ENCODE measurements around the gene CELF4.

The CELF4 gene

DNA sequence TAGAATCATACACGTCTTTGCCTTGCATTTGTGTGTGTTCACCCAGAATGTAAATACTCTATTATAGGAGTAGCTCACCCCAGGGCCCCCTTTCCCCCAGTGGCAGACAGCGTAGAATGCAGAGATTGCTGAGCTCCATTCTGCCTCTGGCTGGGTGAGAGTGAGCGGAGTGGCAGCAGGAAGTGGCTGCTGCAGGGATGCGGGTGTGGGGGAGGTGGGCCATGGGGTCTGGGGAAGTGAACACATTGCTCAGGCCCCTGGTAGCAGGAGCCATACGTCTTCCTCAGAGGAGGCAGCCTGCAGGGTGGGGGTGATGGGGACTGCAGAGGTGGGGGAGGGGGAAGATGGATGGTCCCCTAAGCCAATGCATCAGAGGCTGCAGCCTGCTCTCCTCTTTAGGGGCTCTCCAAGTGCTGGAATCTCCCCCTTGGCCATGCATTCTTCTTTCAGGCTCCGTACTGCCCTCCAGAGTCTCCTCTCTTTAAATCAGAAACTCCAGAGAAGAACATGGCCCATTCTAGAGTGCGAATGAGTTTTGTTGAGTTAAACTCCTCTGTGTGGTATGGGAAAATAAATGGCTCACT, 72.2 kb downstream of the CELF4 start:
- DNase-seq (ENCODE audit: low spot score) = no peak

DNA sequence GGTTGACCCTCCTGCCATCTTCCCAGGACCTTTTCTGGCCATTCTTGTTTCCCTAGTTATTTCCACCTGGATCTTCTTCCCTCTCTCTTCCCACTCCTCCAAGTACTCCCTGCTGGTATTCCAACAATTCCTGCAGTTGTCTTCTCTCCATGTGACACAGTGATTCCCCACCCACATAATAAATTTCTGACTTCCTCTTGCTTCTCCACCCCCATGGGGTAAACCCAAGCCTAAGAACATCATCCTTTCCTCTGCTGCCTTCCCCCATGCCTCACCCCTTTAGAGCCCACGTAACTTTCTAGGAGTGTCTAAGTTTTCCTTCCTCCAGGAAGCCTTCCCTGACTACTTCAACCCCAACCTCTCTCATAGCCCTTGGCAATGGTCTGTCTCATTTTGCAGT, 72.6 kb downstream of the CELF4 start:
- DNase-seq (ENCODE audit: low spot score) = no peak

DNA sequence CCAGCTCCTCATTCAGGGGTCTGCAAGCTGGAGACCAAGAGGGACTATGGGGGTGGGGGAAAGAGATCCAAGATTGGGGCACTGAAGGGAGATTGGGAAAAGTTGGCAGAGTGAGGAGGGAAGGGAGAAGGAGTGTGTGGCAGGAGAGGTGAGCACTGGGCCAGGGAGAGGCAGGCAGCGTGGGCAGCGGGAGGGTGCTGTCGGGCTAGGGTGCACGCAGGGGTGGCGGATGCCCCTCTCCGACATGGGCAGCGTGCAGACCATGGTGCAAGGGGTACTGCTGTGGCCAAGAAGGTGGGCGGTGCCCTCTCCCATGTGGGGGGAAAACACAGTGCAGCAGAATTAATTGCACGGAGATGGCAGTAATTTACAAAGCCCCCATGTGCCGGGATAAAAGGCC, 74.1 kb downstream of the CELF4 start:
- DNase-seq (ENCODE audit: low spot score) = no peak

DNA sequence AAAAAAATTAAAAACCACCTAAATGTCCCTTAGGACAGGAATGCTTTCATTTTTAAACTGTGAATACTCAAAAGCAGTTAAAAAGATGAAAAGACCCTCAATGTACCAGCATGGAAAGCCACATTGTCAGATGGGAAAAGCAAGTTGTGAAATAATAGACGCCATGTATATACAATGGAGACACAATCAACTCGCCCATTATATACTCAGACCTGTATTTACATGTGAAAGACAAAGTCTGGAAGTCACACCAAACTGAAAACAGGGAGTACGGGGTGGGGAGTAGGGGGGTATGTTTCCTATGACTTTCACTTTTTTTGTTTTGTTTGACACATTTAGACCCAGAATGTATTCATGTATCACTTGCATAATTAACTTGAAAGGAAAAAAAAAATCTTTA, 75.6 kb downstream of the CELF4 start:
- DNase-seq (ENCODE audit: low spot score) = no peak

DNA sequence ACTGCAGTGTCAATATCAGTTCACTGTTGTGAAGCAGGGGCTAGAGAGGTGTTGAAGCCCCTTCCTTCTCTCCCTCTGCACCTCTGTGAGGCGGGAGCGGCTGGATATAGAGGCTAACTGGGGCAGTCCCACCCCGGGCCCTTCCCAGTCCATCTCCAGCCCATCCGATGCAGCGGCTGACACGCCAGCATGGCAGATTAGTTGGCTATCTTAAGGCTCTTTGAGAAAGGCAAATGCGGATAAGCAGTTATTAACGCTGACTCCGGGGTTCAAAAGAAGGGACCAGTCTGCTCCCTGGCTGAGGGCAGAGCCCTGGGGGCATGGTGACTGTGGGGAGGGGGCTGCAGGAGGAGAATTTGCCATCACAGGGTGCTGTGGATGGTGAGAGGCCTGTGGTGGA, 76.6 kb downstream of the CELF4 start:
- no peak for DNase-seq (ENCODE audit: low spot score)

DNA sequence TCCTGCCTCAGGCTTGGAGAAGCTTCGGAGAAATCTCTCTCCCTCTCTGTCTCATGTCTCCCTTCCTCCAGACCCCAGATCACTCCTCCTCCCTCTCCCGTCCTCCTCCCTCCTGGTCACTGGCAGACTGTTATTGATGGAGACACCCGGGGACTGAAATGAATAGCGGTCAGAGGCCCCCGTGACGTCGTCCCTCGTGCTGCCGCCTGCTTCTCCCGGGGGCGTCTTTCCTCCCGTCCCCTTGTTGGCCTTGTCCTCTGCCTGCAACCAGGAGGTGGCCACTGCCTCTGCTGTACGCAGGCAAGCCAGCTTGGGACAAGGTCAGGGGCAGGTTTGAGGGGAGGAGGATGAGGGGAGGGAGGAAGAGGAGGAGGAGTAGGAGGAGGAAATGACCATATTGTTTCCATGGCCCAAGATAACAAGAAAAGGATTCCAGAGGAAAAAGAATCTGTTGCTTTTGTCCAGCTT, 78.2 kb downstream of the CELF4 start:
- no peak for DNase-seq (ENCODE audit: low spot score)

DNA sequence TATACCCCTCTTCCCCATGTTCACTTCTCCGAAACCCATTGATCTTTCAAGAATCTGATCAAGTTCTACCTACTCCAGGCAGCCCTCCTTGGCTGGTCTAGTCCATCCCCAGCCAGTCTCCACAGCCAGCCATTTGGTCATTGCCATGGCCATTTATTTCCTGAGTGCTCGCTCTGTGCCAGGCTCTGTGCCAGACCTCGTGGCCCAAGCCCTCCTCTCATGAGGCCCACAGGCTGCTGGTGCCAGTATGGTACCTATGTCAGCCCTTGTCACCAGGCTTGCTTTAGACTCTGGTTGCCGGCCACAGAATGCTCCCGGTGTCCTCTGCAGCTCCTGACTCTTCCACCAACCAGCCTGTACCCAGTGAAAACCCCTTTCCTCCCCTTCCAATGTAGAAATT, 78.8 kb downstream of the CELF4 start:
- DNase-seq (ENCODE audit: low spot score) = no peak

DNA sequence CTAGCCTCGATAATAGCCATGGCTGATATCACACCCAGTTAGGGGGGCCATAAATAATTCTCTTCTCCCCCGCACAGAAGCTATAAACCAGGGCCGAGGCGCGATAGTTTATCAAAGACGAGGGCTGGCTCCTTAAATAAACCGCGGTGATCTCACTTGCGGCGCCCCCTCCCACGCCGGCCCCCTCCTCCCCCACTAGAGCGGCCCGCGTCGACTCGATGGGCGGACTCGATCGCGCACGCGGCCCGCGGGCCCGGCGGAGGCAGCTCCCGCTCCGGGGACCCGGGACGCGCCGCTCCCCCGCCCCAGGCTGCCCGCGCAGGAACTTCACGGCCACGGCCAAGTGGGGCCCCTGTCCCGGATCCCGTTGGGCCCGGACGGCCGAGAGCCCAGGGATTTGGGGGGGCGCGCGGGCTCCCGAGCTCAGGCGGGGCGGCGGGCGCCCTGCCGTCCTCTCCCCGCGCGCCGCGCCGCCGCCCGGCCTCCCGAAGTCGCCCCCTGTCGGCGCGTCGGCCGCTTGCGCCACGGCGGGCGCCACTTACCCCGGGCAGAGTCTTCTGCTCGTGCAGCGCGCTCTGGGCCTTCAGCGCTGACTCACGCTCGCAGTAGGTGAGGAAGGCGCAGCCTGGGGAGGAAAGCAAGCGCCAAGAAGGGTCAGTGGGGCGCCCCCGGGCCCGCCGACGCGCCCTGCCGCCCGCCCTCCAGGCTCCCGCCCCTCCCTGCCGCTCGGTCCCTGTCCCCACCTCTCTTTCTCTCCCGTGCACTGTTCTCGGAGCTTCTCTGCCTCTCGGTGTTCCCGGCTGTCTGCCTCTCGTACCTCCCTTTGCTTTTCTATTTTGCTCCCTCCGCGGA, 80.4 kb downstream of the CELF4 start:
- DNase-seq (ENCODE audit: low spot score) = no peak

DNA sequence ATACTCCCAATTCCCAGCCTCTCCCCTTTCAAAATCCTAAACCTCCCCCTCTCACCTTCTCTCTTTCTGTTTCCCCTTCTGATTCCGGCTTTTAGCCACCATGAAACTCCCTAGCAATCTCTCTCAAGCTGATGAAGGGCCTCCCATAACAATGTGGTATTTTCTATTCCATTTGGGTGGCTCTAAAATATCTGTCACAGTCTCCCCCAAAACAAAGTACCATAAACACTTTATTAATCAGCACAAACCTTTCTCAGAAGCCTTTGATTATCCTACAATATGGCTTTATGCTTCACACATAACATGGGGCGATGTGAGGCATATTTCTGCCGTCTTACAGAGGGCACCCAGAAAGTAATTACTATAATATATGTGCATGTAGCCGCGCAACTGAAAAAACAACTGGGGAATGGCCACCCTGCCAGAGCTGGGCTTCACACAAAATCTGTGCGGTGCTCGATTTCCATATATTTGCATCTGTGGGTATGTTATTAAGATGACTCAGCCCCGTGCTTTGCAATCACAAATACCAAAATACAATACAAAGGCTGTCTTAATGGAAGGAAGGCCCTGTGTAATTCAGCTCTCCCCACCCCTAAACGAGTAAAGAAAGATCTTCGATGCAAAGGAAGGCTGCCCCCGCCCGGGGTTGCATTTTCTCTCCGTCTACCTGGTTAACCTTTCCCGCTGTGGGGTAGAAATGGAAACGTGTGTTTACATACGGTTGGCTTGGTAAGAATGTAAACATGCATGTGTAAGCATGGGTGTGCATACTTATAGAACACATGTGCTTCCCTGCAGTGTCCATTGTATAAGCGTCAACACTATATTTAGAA, 81.4 kb downstream of the CELF4 start:
- no peak for DNase-seq (ENCODE audit: low spot score)

DNA sequence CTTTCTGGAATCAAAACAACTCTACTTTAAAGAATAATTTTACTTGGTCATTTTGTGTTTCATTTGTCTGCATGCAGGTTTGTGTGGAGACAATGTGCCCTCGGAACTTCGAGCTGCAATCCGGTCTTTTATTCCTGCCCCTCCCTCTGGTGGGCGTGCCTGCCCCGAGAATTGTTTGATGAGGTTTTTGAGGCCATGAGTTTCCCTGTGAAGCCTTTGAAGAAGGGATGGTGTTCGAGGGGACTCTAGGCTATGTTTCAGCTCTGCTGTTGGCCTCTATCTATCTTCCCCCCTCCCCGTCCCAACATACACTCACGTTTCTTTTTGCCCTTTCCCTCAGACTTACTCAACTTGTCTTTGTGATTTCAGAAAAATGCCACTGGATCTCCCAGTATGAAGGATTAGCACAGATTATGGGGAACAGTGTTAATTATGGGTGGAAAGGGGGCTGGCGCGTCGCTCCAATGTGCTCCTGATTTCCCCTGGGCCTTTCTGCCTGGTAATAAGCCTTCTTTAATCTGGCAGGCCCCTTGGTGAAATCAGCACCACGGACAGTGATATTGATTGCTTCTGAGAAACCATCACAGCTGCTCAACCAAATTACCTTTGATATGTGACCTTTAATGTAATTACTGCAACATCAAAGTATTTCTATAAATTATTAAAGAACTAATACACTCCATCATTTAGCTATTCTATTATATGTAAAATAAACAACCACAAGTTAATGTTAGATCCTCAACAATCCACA, 82.2 kb downstream of the CELF4 start:
- no peak for DNase-seq (ENCODE audit: low spot score)

DNA sequence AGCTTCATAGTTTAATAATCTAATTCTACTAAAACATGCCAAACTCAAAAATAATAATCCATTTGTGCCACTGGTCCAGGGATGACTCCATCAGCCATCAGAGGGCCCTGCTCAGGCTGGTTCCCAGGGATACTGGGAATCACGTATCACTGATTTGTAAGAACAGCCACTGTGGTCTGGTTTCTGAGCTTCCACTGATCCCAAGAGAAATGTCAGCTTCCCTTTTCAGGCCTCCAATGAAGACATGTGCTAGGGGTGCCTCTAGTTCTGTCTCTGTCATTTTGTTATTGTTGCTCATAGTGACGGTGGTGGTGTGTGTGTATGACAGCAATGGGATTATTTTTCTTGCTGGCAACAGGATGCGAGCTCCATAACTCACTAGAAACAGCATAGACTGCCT, 83.2 kb downstream of the CELF4 start:
- no peak for DNase-seq (ENCODE audit: low spot score)

DNA sequence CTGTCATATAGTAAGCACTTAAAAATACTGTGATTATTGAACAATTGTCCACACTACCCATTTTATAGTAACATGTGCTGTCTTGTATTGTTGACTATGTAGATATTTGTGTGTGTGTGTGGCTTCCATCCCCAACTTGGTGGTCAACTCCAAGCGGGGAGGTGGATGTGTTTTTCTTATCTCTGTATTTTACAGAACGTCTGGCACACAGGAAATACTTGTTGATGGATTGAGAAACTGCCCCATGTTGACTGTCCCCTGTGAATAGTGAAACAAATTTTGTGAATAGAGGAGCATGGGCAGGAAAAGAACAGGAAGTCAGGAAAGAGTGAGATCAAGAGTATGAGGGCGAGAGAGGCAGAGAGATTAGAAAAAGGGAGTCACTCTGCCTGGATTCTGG, 83.6 kb downstream of the CELF4 start:
- no peak for DNase-seq (ENCODE audit: low spot score)

DNA sequence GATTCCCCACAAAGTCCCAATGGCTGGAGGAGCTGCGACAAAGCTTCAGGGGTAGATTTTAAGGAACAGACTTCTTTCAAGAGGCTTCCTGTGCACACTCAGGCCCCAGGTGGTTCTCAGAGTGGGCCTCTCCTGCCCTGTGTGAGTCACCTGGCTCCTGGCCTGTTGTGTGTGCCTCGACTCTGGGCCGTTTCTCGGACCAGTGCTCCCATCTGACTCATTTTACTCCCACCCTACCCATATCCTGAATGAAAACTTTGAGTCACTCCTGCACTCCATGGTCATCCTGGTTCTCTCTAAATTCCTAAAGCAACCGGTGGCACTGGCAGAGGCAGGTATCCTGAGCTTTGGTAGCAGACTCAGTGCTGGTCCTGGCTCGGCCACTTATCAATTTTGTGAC, 84.1 kb downstream of the CELF4 start:
- DNase-seq (ENCODE audit: low spot score) = no peak

DNA sequence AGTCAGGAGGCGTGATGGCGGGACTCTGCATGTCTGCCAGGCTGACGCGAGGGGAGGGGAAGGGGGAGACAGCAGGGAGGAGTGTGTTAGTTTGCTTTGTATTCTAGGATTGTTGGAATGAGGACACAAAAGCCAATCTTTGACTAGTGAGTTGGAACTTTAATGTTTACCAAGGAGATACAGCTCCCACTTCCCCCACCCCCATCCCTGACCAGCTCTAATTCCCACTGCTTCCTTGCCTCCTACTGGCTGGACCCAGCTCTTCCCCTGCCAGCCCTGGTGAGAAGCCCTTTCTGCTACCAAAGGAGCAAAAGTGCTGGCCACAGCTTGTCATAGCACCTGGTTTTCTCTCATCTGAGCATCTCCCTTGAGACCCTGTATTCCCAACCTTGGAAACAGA, 84.5 kb downstream of the CELF4 start:
- DNase-seq (ENCODE audit: low spot score) = no peak

DNA sequence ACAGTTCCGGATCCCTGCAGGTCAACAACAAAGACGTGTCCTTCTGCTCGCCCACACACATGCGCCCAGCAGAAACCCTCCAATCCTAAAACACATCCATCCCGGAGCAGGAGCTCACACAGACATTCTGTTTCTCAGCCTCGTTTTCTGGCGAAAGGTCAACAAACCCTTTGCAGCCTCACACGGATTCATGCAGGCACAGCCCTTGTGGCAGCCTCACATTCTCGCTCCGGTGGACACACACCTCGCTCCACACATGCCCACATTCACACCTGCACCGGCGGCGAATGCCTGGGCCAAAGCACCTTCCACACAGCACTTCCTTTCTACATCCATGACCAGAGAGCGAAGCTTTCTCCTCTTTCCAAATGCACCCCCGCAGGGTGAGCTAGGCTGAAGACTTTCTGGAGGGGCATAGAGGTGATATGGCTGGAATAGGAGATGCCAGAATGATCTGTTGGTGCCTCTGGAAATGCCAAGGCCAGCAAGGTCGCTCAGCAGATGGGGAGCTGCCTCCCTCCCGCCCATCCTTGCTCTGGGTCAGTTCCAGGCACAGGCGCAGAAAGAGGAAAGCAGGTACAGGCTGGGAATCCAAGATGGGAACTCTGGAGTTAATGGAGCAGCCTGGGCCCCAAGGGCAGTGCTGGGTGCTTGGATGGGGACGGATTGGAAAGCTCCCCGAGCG, 88.8 kb downstream of the CELF4 start:
- DNase-seq (ENCODE audit: low spot score) = no peak

DNA sequence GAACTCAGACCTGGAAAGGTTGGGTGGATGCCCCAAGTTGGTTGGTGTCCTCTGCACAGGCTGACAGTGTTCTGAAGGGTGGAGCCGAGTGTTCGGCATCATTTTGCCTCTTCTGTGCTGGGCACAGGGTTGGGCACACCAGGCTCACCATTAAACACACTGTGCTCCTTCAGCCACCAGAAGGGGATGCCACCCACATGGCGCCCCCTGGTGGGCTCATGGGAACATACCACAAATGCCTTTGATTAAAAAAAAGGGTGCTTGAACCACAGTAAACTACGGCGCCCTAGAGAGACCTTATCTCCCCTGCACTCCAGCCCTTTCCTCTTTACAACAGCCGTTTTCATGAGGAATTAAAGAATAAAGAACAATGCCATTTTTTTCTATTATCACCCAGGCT, 89.4 kb downstream of the CELF4 start:
- peak; percentile 21 for DNase-seq (ENCODE audit: low spot score)

DNA sequence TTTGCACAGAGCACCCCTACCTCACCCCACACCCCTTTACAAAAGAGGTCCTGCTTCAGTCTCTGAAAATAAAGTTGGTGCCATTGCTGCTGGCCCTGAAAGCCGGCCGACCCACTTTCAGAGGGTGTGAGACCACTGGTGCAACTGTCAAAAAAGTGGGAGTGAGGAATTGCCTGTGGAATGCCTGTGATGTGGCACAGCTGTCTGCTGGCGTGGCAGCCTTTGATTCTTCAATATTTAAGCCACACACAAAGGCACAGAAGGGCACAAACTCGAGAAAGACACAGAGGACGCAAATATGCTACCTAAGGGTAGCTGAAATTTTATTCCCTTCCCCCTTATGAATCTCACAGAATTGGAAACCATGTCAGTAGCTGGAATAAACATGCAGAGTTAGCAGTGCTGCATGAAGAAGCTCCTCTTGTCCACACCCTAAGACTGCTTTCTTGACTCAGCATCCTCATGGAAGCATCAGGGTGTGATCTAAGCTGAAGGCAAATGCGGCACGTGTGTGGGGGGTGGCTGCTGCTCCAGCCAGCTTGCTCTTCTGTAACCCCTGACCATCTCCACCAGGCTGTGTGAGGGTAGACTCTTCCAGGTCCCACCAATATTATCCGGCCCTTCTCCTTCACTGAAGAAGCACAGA, 92.3 kb downstream of the CELF4 start:
- DNase-seq (ENCODE audit: low spot score) = no peak

DNA sequence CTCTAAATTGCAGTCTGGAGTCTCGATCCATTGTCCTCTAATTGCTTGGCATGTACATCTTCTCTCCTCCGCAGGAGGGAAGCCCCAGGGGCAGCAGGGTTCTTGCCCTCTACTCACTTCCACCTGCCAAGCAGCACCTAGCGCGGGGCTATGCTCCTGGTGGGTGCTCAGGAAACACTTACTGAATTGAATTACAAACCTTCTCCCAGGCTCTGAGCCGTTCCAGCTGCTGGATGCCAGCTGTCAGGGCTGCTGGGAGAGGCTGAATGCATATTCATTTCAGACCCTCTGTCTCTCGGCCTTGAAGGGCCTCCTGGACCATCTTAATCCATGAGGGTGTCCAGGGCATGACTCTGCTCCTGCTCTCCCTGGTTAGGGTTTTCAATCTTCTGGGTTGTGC, 94.0 kb downstream of the CELF4 start:
- DNase-seq (ENCODE audit: low spot score) = no peak

DNA sequence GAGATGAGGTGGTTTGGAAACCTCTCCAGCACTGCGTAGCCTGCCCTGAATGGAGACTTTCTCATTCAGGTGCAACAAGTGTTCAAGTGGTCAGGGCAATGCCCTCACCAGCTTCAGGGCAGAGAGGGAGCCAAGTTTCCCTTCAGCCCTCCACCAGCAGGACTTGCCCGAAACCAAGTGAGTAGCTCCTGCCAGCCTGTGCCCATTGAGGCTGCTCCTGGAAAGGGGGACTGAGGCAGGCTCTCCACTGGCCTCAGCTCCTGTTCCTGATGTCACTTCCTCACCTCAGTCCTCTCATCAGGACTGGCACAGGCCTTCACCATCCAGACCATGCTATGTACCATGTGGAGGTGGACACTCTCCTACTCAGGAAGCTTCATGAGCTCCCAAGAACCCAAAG, 94.6 kb downstream of the CELF4 start:
- no peak for DNase-seq (ENCODE audit: low spot score)

DNA sequence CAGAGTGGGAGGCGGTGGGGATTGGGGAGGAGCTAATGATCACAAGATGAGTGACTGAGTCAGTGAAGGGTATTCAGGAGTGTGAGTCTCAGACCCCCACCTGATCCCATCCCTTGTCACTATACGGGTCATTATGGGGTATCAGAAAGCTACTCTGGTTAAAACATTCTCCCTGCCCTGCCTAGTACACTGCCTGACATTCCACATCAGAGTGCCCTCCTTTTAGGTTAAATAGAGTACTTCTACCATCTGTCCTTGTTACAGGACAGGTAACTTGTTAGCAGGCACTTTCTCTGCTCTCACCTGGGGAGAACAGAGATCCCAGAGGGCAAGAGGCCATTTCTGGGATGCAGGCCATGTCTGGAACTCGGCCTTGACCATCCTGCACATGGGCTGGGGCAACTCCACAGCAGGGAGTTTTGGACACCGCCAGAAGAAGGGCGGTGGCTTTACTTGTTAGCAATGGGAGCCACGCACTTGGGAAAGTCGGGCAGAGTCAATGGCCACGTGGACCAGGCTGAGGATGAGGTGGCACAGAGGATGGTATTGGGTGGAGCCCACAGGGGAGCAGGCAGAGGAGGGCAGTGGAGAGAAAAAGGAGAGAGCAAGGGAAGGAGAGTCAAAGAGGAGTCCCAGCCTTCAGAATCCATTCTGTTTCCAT, 98.5 kb downstream of the CELF4 start:
- no peak for DNase-seq (ENCODE audit: low spot score)

DNA sequence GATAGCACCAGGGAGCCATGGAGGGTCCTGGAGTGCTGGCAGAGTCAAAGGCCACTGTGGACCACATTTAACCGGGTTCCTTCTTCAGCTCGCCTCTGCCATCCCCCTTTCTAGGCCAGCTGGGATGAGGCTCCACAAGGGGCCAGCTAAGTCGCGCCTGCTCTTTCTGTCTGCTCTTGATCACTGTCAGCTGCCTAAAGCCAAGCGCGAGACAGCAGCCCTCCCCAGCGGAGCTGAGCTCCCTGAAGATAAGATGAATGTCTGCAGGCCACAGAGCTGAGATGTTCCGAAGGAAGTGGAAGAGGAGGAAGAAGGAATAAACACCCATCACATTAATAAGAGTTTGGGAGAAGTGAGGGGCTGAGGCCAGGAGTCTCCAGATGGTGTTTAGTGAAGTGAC, 99.6 kb downstream of the CELF4 start:
- DNase-seq (ENCODE audit: low spot score) = no peak
